Neural cell (in vitro differentiated cells): ENCODE data around the gene CTTN. TPM values are rescaled to one million over a fixed set of nuclear protein-coding genes. Genes with fewer than 3 reads are reported as not detected.
"Not testable (repeated sequence)": the region's sequence is repeated elsewhere in the genome, so short reads cannot be mapped to it uniquely, and the experiment has no call there.

Source experiments
- H2AFZ ChIP-seq: fragments of 200-600, 300-800 bp; sonication (generic), shearing (Covaris generic); 2 replicates; pipeline ENCODE4 v1.6.0; 2014; ENCODE audit warnings: low read depth, mild to moderate bottlenecking, antibody characterized with exemption, low read length, moderate library complexity
- H3F3A ChIP-seq: fragments of 200-600 bp; shearing (Covaris generic); 2 replicates; pipeline ENCODE4 v1.6.1; 2016; ENCODE audit warnings: mild to moderate bottlenecking, moderate library complexity, mixed read lengths, antibody characterized with exemption, low read length; ENCODE audit not compliant: insufficient read depth, poor library complexity, severe bottlenecking
- H3K27ac ChIP-seq: fragments of 200-600, 300-800 bp; sonication (generic), shearing (Covaris generic); 2 replicates; pipeline ENCODE4 v1.5.1; 2014; ENCODE audit warnings: mild to moderate bottlenecking, low read length, moderate library complexity
- H3K27me3 ChIP-seq: fragments of 300-800, 200-600 bp; sonication (generic), shearing (Covaris generic); 2 replicates; pipeline ENCODE4 v1.6.0; 2014; ENCODE audit warnings: mild to moderate bottlenecking, low read depth, low read length, moderate library complexity; ENCODE audit not compliant: insufficient read depth
- H3K36me3 ChIP-seq: fragments of 300-800, 200-600 bp; sonication (generic), shearing (Covaris generic); 2 replicates; pipeline ENCODE4 v1.5.1; 2014; ENCODE audit warnings: mild to moderate bottlenecking, antibody characterized with exemption, low read length, moderate library complexity; ENCODE audit not compliant: insufficient read depth
- H3K4me2 ChIP-seq: fragments of 300-800, 200-600 bp; sonication (generic), shearing (Covaris generic); 2 replicates; pipeline ENCODE4 v1.6.0; 2014; ENCODE audit warnings: mild to moderate bottlenecking, low read length
- H3K4me3 ChIP-seq: fragments of 300-800, 200-600 bp; sonication (generic), shearing (Covaris generic); 2 replicates; pipeline ENCODE4 v1.5.1; 2014; ENCODE audit warnings: mild to moderate bottlenecking, low read length, moderate library complexity
- H3K79me2 ChIP-seq: fragments of 200-600 bp; shearing (Covaris generic); replicated peaks from 2 replicates; pipeline ENCODE4 v1.6.0; 2014; ENCODE audit warnings: mild to moderate bottlenecking, low read length, moderate library complexity; ENCODE audit not compliant: insufficient read depth
- H3K9ac ChIP-seq: fragments of 300-800, 200-600 bp; sonication (generic), shearing (Covaris generic); 2 replicates; pipeline ENCODE4 v1.6.1; 2016; ENCODE audit warnings: mild to moderate bottlenecking, low read length, mixed read lengths
- H3K9me2 ChIP-seq: fragments of 200-600 bp; shearing (Covaris generic); 2 replicates; pipeline ENCODE4 v1.6.1; 2016; ENCODE audit warnings: mild to moderate bottlenecking, low read length, mixed read lengths; ENCODE audit not compliant: insufficient read depth
- H3K9me3 ChIP-seq: fragments of 200-600, 300-800 bp; sonication (generic), shearing (Covaris generic); 2 replicates; pipeline ENCODE4 v1.6.1; 2016; ENCODE audit warnings: mild to moderate bottlenecking, mixed run types, low read length, moderate library complexity, mixed read lengths
- H4K20me1 ChIP-seq: fragments of 200-600 bp; shearing (Covaris generic); 2 replicates; pipeline ENCODE4 v1.6.1; 2016; ENCODE audit warnings: mild to moderate bottlenecking, mixed run types; ENCODE audit not compliant: insufficient read depth
- EP300 ChIP-seq: fragments of 450-650 bp; conservative IDR thresholded peaks from 2 replicates; pipeline ENCODE4 v1.6.1; 2014; ENCODE audit warnings: antibody characterized with exemption, mild to moderate bottlenecking, moderate library complexity; ENCODE audit not compliant: poor library complexity, severe bottlenecking
- EZH2 ChIP-seq: fragments of 200-600, 300-800 bp; shearing (Covaris generic), sonication (generic); IDR thresholded peaks from 2 replicates; pipeline ENCODE4 v1.6.1; 2014; ENCODE audit warnings: antibody characterized with exemption, low read length, borderline replicate concordance, mild to moderate bottlenecking; ENCODE audit not compliant: insufficient read depth, poor library complexity, severe bottlenecking
- MXI1 ChIP-seq: fragments of 450-650 bp; conservative IDR thresholded peaks from 2 replicates; pipeline ENCODE4 v1.6.1; 2014; ENCODE audit warnings: antibody characterized with exemption, mild to moderate bottlenecking; ENCODE audit not compliant: poor library complexity, severe bottlenecking
- POLR2AphosphoS5 ChIP-seq: IDR thresholded peaks from 2 replicates; pipeline ENCODE4 v1.6.1; 2012
- RAD21 ChIP-seq: fragments of 450-650 bp; conservative IDR thresholded peaks from 2 replicates; pipeline ENCODE4 v1.6.1; 2014; ENCODE audit warnings: antibody characterized with exemption, mild to moderate bottlenecking, moderate library complexity
- SMC3 ChIP-seq: fragments of 450-650 bp; conservative IDR thresholded peaks from 2 replicates; pipeline ENCODE4 v1.6.1; 2014; ENCODE audit warnings: antibody characterized with exemption, mild to moderate bottlenecking, moderate library complexity; ENCODE audit not compliant: poor library complexity
- TAF1 ChIP-seq: IDR thresholded peaks from 2 replicates; pipeline ENCODE4 v1.6.1; 2012; ENCODE audit warnings: low read depth
- polyA plus RNA-seq: library from polyadenylated mRNA; depleted of rRNA; stranded (reverse); fragments of >200 nt; gene quantifications from 2 replicates; pipeline ENCODE4 v1.2.3, GENCODE V29; 2014
- TF ChIP-seq, protein P1 (sequence below): IDR thresholded peaks from 2 replicates; pipeline ENCODE4 v1.6.1; 2012; ENCODE audit warnings: borderline replicate concordance
- TF ChIP-seq, protein P2 (sequence below): fragments of 450-650 bp; IDR thresholded peaks from 2 replicates; pipeline ENCODE4 v1.5.1; 2014; ENCODE audit warnings: antibody characterized with exemption, mild to moderate bottlenecking, moderate library complexity; ENCODE audit not compliant: poor library complexity, severe bottlenecking

CTTN gene
- polyA plus RNA-seq, 1 donor from 2014 or later, result 220 TPM

DNA sequence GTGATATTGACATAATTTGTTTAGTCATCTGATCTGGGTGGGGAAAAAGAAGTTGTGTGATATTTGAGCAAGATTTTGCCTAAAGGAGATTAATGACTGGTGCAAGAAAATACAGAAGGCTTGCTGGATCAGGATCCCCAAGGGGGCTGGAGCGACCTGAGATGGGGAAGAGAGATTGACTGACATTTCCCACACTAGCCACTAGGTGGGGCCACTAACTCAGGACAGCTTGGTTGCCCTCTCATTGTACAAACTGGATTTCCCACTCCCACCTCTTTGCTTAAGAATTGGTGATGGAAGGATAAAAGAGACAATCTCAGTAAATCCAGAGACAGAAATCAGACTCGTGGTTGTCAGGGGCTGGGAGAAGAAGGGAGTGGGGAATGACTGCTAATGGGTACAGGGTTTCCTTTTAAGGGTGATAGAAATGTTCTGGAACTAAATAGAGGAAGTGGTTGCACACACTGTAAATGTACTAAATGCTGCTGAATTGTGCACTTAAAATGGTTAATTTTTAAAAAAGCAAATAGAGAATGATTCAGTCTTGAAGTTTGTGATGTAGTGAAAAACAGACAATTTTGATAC is 50.7 kb downstream of the CTTN start:
- no peak overlapping the region for H3K4me3 ChIP-seq
- no peak overlapping the region for H3K27ac ChIP-seq
- TF ChIP-seq, protein P1, sequence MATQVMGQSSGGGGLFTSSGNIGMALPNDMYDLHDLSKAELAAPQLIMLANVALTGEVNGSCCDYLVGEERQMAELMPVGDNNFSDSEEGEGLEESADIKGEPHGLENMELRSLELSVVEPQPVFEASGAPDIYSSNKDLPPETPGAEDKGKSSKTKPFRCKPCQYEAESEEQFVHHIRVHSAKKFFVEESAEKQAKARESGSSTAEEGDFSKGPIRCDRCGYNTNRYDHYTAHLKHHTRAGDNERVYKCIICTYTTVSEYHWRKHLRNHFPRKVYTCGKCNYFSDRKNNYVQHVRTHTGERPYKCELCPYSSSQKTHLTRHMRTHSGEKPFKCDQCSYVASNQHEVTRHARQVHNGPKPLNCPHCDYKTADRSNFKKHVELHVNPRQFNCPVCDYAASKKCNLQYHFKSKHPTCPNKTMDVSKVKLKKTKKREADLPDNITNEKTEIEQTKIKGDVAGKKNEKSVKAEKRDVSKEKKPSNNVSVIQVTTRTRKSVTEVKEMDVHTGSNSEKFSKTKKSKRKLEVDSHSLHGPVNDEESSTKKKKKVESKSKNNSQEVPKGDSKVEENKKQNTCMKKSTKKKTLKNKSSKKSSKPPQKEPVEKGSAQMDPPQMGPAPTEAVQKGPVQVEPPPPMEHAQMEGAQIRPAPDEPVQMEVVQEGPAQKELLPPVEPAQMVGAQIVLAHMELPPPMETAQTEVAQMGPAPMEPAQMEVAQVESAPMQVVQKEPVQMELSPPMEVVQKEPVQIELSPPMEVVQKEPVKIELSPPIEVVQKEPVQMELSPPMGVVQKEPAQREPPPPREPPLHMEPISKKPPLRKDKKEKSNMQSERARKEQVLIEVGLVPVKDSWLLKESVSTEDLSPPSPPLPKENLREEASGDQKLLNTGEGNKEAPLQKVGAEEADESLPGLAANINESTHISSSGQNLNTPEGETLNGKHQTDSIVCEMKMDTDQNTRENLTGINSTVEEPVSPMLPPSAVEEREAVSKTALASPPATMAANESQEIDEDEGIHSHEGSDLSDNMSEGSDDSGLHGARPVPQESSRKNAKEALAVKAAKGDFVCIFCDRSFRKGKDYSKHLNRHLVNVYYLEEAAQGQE, result no peak
- TF ChIP-seq, protein P2, sequence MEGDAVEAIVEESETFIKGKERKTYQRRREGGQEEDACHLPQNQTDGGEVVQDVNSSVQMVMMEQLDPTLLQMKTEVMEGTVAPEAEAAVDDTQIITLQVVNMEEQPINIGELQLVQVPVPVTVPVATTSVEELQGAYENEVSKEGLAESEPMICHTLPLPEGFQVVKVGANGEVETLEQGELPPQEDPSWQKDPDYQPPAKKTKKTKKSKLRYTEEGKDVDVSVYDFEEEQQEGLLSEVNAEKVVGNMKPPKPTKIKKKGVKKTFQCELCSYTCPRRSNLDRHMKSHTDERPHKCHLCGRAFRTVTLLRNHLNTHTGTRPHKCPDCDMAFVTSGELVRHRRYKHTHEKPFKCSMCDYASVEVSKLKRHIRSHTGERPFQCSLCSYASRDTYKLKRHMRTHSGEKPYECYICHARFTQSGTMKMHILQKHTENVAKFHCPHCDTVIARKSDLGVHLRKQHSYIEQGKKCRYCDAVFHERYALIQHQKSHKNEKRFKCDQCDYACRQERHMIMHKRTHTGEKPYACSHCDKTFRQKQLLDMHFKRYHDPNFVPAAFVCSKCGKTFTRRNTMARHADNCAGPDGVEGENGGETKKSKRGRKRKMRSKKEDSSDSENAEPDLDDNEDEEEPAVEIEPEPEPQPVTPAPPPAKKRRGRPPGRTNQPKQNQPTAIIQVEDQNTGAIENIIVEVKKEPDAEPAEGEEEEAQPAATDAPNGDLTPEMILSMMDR, result peak; percentile 43
- peak; percentile 25 for TF ChIP-seq SMC3
- TF ChIP-seq POLR2AphosphoS5, result no peak
- no peak for TF ChIP-seq RAD21
- no peak for TF ChIP-seq TAF1
- no peak for TF ChIP-seq MXI1
- TF ChIP-seq EZH2, result no peak
- no peak for TF ChIP-seq EP300
- H3F3A ChIP-seq, result no peaks in the 10 kb centered on the region
- no peak overlapping the region for H2AFZ ChIP-seq
- H3K9me3 ChIP-seq, result no peaks in the 10 kb centered on the region
- H3K4me2 ChIP-seq, result no peak overlapping the region
- H3K36me3 ChIP-seq, result no peaks in the 10 kb centered on the region
- H3K27me3 ChIP-seq, result no peaks in the 10 kb centered on the region
- H3K79me2 ChIP-seq, result no peaks in the 10 kb centered on the region
- H3K9ac ChIP-seq, result no peak overlapping the region
- no peaks in the 10 kb centered on the region for H4K20me1 ChIP-seq
- H3K9me2 ChIP-seq, result no peaks in the 10 kb centered on the region

DNA sequence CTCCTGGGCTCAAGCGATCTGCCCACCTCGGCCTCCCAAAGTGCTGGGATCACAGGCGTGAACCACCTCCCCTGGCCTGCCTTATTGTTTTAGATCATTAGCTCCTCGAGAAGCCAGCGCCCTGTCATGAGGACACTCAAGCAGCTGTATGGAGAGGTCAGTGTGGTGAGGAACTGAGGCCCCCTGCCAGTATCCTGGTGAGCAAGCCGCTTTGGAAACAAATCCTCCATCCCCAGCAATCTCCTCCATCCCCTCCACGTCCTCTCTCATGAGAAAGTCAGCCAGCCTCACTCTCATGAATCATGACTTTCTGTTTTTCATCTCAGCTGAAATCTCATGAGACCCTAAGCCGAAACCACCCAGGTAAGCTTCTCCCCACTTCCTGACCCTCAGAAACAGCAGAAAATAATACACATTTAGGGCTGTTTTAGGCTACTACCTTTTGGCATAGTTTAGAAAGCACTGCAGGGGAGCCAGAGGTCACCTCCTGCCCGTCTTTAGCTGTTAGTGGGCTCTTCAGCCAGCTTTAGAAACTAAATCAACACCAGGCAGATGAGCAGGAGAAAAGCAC is 56.0 kb downstream of the CTTN start:
- H3K79me2 ChIP-seq, result no peaks in the 10 kb centered on the region
- no peak overlapping the region for H2AFZ ChIP-seq
- H3K9ac ChIP-seq, result no peak overlapping the region
- H3K27ac ChIP-seq, result no peak overlapping the region
- no peaks in the 10 kb centered on the region for H3F3A ChIP-seq
- no peaks in the 10 kb centered on the region for H3K9me3 ChIP-seq
- TF ChIP-seq EZH2 (no peak), RAD21 (no peak), TAF1 (no peak)
- no peaks in the 10 kb centered on the region for H3K9me2 ChIP-seq
- no peaks in the 10 kb centered on the region for H3K27me3 ChIP-seq
- no peak overlapping the region for H3K4me3 ChIP-seq
- H4K20me1 ChIP-seq, result no peaks in the 10 kb centered on the region
- H3K4me2 ChIP-seq, result no peak overlapping the region
- no peaks in the 10 kb centered on the region for H3K36me3 ChIP-seq

GRCh38 chr11:70454811-70455210 is 56.5 kb downstream of the CTTN start:
- H3K27ac ChIP-seq, H2AFZ ChIP-seq, H3K9ac ChIP-seq, H3K4me2 ChIP-seq, H3K4me3 ChIP-seq, H3K27me3 ChIP-seq, H3F3A ChIP-seq, H4K20me1 ChIP-seq, H3K9me3 ChIP-seq, H3K9me2 ChIP-seq, H3K79me2 ChIP-seq, H3K36me3 ChIP-seq: not testable (repeated sequence)
